ENCODE measurements around the gene ACAD10. TPM values are rescaled to one million over a fixed set of nuclear protein-coding genes. Genes with fewer than 3 reads are reported as not detected.

ACAD10 gene
- total RNA-seq, 1 experiment from 2014 or later: 29.1 TPM

- Mint-ChIP-seq H3K9me3 (no peaks in the 10 kb centered on the region), H3K27ac (no peak overlapping the region), H3K36me3 (no peaks in the 10 kb centered on the region; the same call in 1 of the 2 replicates), H3K4me3 (no peak overlapping the region), H3K27me3 (ENCODE audit: low read depth) (no peaks in the 10 kb centered on the region), H3K4me1 (peaks cover 12% of the 10 kb centered on the region)
- ATAC-seq (no peak), DNase-seq (ENCODE audit: low spot score) (no peak)
- TF ChIP-seq ATF1 (CRISPR knock-in tag; IDR thresholded peaks at IDR 0.05): no peak
- no peak for TF ChIP-seq RORB (CRISPR knock-in tag; IDR thresholded peaks at IDR 0.05)
- TF ChIP-seq, protein P1, sequence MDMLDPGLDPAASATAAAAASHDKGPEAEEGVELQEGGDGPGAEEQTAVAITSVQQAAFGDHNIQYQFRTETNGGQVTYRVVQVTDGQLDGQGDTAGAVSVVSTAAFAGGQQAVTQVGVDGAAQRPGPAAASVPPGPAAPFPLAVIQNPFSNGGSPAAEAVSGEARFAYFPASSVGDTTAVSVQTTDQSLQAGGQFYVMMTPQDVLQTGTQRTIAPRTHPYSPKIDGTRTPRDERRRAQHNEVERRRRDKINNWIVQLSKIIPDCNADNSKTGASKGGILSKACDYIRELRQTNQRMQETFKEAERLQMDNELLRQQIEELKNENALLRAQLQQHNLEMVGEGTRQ (CRISPR knock-in tag; IDR thresholded peaks at IDR 0.05): no peak
- no peak for TF ChIP-seq ZNF396 (CRISPR knock-in tag; IDR thresholded peaks at IDR 0.05; ENCODE audit: borderline replicate concordance)
- no peak for TF ChIP-seq NFATC4 (CRISPR knock-in tag; IDR thresholded peaks at IDR 0.05)
- TF ChIP-seq STAT6 (CRISPR knock-in tag; conservative IDR thresholded peaks at IDR 0.05; ENCODE audit: low read depth): no peak
- TF ChIP-seq ZBTB21 (CRISPR knock-in tag; IDR thresholded peaks at IDR 0.05; ENCODE audit: borderline replicate concordance): no peak
- no peak for TF ChIP-seq SMAD4 (CRISPR knock-in tag; IDR thresholded peaks at IDR 0.05)
- TF ChIP-seq, protein P2, sequence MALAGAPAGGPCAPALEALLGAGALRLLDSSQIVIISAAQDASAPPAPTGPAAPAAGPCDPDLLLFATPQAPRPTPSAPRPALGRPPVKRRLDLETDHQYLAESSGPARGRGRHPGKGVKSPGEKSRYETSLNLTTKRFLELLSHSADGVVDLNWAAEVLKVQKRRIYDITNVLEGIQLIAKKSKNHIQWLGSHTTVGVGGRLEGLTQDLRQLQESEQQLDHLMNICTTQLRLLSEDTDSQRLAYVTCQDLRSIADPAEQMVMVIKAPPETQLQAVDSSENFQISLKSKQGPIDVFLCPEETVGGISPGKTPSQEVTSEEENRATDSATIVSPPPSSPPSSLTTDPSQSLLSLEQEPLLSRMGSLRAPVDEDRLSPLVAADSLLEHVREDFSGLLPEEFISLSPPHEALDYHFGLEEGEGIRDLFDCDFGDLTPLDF (CRISPR knock-in tag; IDR thresholded peaks at IDR 0.05): no peak
- TF ChIP-seq, protein P3, sequence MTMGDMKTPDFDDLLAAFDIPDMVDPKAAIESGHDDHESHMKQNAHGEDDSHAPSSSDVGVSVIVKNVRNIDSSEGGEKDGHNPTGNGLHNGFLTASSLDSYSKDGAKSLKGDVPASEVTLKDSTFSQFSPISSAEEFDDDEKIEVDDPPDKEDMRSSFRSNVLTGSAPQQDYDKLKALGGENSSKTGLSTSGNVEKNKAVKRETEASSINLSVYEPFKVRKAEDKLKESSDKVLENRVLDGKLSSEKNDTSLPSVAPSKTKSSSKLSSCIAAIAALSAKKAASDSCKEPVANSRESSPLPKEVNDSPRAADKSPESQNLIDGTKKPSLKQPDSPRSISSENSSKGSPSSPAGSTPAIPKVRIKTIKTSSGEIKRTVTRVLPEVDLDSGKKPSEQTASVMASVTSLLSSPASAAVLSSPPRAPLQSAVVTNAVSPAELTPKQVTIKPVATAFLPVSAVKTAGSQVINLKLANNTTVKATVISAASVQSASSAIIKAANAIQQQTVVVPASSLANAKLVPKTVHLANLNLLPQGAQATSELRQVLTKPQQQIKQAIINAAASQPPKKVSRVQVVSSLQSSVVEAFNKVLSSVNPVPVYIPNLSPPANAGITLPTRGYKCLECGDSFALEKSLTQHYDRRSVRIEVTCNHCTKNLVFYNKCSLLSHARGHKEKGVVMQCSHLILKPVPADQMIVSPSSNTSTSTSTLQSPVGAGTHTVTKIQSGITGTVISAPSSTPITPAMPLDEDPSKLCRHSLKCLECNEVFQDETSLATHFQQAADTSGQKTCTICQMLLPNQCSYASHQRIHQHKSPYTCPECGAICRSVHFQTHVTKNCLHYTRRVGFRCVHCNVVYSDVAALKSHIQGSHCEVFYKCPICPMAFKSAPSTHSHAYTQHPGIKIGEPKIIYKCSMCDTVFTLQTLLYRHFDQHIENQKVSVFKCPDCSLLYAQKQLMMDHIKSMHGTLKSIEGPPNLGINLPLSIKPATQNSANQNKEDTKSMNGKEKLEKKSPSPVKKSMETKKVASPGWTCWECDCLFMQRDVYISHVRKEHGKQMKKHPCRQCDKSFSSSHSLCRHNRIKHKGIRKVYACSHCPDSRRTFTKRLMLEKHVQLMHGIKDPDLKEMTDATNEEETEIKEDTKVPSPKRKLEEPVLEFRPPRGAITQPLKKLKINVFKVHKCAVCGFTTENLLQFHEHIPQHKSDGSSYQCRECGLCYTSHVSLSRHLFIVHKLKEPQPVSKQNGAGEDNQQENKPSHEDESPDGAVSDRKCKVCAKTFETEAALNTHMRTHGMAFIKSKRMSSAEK (CRISPR knock-in tag; IDR thresholded peaks at IDR 0.05; ENCODE audit: borderline replicate concordance): no peak
- no peak for TF ChIP-seq GABPB1 (CRISPR knock-in tag; IDR thresholded peaks at IDR 0.05)
- TF ChIP-seq FOXK1 (CRISPR knock-in tag; IDR thresholded peaks at IDR 0.05): no peak
- TF ChIP-seq ARID4B (CRISPR knock-in tag; IDR thresholded peaks at IDR 0.05; ENCODE audit: borderline replicate concordance): no peak
- no peak for TF ChIP-seq ZNF219 (CRISPR knock-in tag; IDR thresholded peaks at IDR 0.05; ENCODE audit: borderline replicate concordance)
- no peak for TF ChIP-seq CREM (CRISPR knock-in tag; IDR thresholded peaks at IDR 0.05)
- TF ChIP-seq GTF2I (CRISPR knock-in tag; conservative IDR thresholded peaks at IDR 0.05): no peak
- no peak for TF ChIP-seq ZNF263 (CRISPR knock-in tag; IDR thresholded peaks at IDR 0.05; ENCODE audit: low read depth)
- TF ChIP-seq, protein P4, sequence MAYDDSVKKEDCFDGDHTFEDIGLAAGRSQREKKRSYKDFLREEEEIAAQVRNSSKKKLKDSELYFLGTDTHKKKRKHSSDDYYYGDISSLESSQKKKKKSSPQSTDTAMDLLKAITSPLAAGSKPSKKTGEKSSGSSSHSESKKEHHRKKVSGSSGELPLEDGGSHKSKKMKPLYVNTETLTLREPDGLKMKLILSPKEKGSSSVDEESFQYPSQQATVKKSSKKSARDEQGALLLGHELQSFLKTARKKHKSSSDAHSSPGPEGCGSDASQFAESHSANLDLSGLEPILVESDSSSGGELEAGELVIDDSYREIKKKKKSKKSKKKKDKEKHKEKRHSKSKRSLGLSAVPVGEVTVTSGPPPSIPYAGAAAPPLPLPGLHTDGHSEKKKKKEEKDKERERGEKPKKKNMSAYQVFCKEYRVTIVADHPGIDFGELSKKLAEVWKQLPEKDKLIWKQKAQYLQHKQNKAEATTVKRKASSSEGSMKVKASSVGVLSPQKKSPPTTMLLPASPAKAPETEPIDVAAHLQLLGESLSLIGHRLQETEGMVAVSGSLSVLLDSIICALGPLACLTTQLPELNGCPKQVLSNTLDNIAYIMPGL (CRISPR knock-in tag; IDR thresholded peaks at IDR 0.05): no peak
- no peak for TF ChIP-seq ZNF416 (CRISPR knock-in tag; IDR thresholded peaks at IDR 0.05)
- POLR2A ChIA-PET: no interaction called here
- CTCF ChIA-PET: interaction anchor here (2.1 to 5.0 kb wide), 2 partner anchors 35 to 58 kb away, joined by 7 to 80 read pairs; no protein-coding TSS in a partner anchor
These were observed 68.8 kb downstream of the ACAD10 start for GRCh38 chr12:111754671-111755070.
